Measurements from ENCODE around the gene MFSD12. TPM values are rescaled to one million over a fixed set of nuclear protein-coding genes. Genes with fewer than 3 reads are reported as not detected.

MFSD12 gene
- total RNA-seq, 1 donor from 2014 or later: 76.9 TPM

- no peak for TF ChIP-seq CTCF (IDR thresholded peaks at IDR 0.05)
- POLR2A ChIA-PET: no interaction called here
- Mint-ChIP-seq H3K9me3 (no peaks in the 10 kb centered on the region), H3K27ac (no peak overlapping the region), H3K27me3 (no peaks in the 10 kb centered on the region), H3K4me3 (no peak overlapping the region), H3K4me1 (no peaks in the 10 kb centered on the region), H3K36me3 (ENCODE audit: low read depth) (peaks cover 49% of the 10 kb centered on the region)
- CTCF ChIA-PET: no interaction called here
- DNase-seq (no peak), ATAC-seq (ENCODE audit: low read depth) (no peak)
- intact Hi-C loops (cut with micrococcal nuclease): no loop called here
Measured at GRCh38 chr19:3535563-3535965, 21.8 kb downstream of the MFSD12 start.

GRCh38 chr19:3535235-3535535 lies 22.2 kb downstream of the MFSD12 start:
- TF ChIP-seq CTCF (IDR thresholded peaks at IDR 0.05): no peak
- Mint-ChIP-seq H3K27me3 (no peaks in the 10 kb centered on the region), H3K4me1 (no peaks in the 10 kb centered on the region), H3K36me3 (ENCODE audit: low read depth) (peaks cover 49% of the 10 kb centered on the region), H3K9me3 (no peaks in the 10 kb centered on the region), H3K27ac (no peak overlapping the region), H3K4me3 (no peak overlapping the region)
- DNase-seq (no peak), ATAC-seq (ENCODE audit: low read depth) (no peak)
- CTCF ChIA-PET: no interaction called here
- intact Hi-C loops (cut with micrococcal nuclease): no loop called here
- POLR2A ChIA-PET: interaction anchor here (0.5 kb wide), 1 partner anchor 54 kb away, joined by 3 read pairs; no protein-coding TSS in a partner anchor

- Mint-ChIP-seq H3K4me3 (no peak overlapping the region), H3K27me3 (no peaks in the 10 kb centered on the region), H3K9me3 (no peaks in the 10 kb centered on the region), H3K36me3 (ENCODE audit: low read depth) (peaks cover 46% of the 10 kb centered on the region), H3K27ac (no peak overlapping the region), H3K4me1 (no peaks in the 10 kb centered on the region)
- ChIA-PET CTCF (no interaction called here), POLR2A (interaction anchor here (0.5 kb wide), 1 partner anchor 54 kb away, joined by 3 read pairs; no protein-coding TSS in a partner anchor)
- intact Hi-C loops (cut with micrococcal nuclease): no loop called here
- no peak for ATAC-seq (ENCODE audit: low read depth)
- TF ChIP-seq CTCF (IDR thresholded peaks at IDR 0.05): no peak
- no peak for DNase-seq
Measured at GRCh38 chr19:3534375-3535234, 22.8 kb downstream of the MFSD12 start.

GRCh38 chr19:3533563-3534216 lies 23.7 kb downstream of the MFSD12 start:
- no peak for TF ChIP-seq CTCF (IDR thresholded peaks at IDR 0.05)
- Mint-ChIP-seq H3K9me3 (no peaks in the 10 kb centered on the region), H3K27me3 (no peaks in the 10 kb centered on the region), H3K4me1 (no peaks in the 10 kb centered on the region), H3K27ac (no peak overlapping the region), H3K4me3 (no peak overlapping the region), H3K36me3 (ENCODE audit: low read depth) (peaks cover 43% of the 10 kb centered on the region)
- ChIA-PET CTCF (no interaction called here), POLR2A (no interaction called here)
- ATAC-seq (ENCODE audit: low read depth) (no peak), DNase-seq (no peak)
- intact Hi-C loops (cut with micrococcal nuclease): no loop called here

GRCh38 chr19:3533033-3533432 lies 24.4 kb downstream of the MFSD12 start:
- DNase-seq (no peak), ATAC-seq (ENCODE audit: low read depth) (no peak)
- Mint-ChIP-seq H3K27ac (no peak overlapping the region), H3K4me1 (no peaks in the 10 kb centered on the region), H3K9me3 (no peaks in the 10 kb centered on the region), H3K36me3 (ENCODE audit: low read depth) (peaks cover 37% of the 10 kb centered on the region), H3K4me3 (no peak overlapping the region), H3K27me3 (no peaks in the 10 kb centered on the region)
- intact Hi-C loops (cut with micrococcal nuclease): no loop called here
- ChIA-PET CTCF (no interaction called here), POLR2A (no interaction called here)
- TF ChIP-seq CTCF (IDR thresholded peaks at IDR 0.05): no peak

All from activated B cell treated with CpG ODN at 0.5 μM for 24 hours (primary cell).